ENCODE results near the gene CALCB. TPM values are rescaled to one million over a fixed set of nuclear protein-coding genes. Genes with fewer than 3 reads are reported as not detected.

The CALCB gene
- total and polyA plus RNA-seq, 10 of the 15 experiments (the other 5 are each of a cell fraction or from before 2014, with no cell fraction given), result 0.09 to 0.28 (median 0.12) TPM; not detected in 3

DNA sequence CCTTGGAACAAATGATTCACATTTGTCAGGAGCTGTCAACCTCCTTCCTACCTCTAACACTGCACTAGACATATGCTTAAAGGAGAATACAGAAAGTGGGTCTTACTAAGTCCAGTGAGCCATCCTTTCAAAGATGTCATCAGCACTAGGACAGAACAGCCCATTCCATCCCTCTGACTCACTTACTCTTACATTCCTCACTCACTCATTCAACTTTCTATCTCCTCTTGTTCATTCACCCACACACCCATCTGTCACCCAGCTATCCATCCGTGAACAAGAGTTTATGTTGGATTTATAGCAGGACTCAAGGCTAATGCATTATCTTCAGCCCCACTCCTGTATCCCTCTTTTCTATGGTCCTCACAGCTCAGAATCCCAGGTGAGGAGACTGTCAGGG lies 50.5 kb downstream of the CALCB start:
- Histone ChIP-seq H3K4me3 (no peak overlapping the region), H3K79me2 (ENCODE audit: control insufficient read depth, insufficient read depth, low read length) (no peaks in the 10 kb centered on the region), H3K9me3 (replicated peaks; ENCODE audit: control insufficient read depth, insufficient read depth, low read length) (no peaks in the 10 kb centered on the region; the same call in 2 of the 3 replicates), H4K20me1 (ENCODE audit: control insufficient read depth, insufficient read depth) (no peaks in the 10 kb centered on the region), H3K27me3 (replicated peaks in 1 of 2; ENCODE audit: control insufficient read depth in 2 of 2, insufficient read depth in 2 of 2, low read length in 1 of 2) (peaks cover 0 to 4% of the 10 kb centered on the region in 2 experiments; a peak in 1 of 4 replicates), H3K4me1 (ENCODE audit: control insufficient read depth, insufficient read depth, low read length) (no peaks in the 10 kb centered on the region; the same call in 1 of the 2 replicates), H3K36me3 (ENCODE audit: control insufficient read depth in 2 of 2, insufficient read depth in 2 of 2, low read length in 1 of 2) (no peaks in the 10 kb centered on the region), H3K9ac (ENCODE audit: control insufficient read depth, insufficient read depth, low read length) (no peak overlapping the region), H3K27ac (ENCODE audit: control insufficient read depth, insufficient read depth) (no peak overlapping the region), H3K4me2 (ENCODE audit: control insufficient read depth, insufficient read depth) (no peak overlapping the region), H2AFZ (ENCODE audit: control insufficient read depth, low read depth, low read length) (no peak overlapping the region)
- intact Hi-C loops (cut with micrococcal nuclease; ENCODE audit: unreplicated experiment) (no loop called here), in situ Hi-C loops (cut with MboI) (no loop called here)
- SMC1A ChIA-PET (ENCODE audit: uncharacterized antibody, unreplicated experiment), result no interaction called here
- no peak for TF ChIP-seq NFXL1 (IDR thresholded peaks at IDR 0.05; ENCODE audit: borderline replicate concordance)
- TF ChIP-seq, protein P1, sequence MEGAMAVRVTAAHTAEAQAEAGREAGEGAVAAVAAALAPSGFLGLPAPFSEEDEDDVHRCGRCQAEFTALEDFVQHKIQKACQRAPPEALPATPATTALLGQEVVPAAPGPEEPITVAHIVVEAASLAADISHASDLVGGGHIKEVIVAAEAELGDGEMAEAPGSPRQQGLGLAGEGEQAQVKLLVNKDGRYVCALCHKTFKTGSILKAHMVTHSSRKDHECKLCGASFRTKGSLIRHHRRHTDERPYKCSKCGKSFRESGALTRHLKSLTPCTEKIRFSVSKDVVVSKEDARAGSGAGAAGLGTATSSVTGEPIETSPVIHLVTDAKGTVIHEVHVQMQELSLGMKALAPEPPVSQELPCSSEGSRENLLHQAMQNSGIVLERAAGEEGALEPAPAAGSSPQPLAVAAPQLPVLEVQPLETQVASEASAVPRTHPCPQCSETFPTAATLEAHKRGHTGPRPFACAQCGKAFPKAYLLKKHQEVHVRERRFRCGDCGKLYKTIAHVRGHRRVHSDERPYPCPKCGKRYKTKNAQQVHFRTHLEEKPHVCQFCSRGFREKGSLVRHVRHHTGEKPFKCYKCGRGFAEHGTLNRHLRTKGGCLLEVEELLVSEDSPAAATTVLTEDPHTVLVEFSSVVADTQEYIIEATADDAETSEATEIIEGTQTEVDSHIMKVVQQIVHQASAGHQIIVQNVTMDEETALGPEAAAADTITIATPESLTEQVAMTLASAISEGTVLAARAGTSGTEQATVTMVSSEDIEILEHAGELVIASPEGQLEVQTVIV (IDR thresholded peaks at IDR 0.05; ENCODE audit: borderline replicate concordance, partially characterized antibody), result no peak
- no peak for TF ChIP-seq BHLHE40 (IDR thresholded peaks at IDR 0.05; ENCODE audit: borderline replicate concordance in 1 of 2, low read depth in 2 of 2, low read length in 1 of 2)
- TF ChIP-seq BCL11A (IDR thresholded peaks at IDR 0.05; ENCODE audit: low read depth, low read length), result no peak
- no peak for TF ChIP-seq NFYA (IDR thresholded peaks at IDR 0.05; ENCODE audit: borderline replicate concordance, low read depth, low read length)
- no peak for TF ChIP-seq BRCA1 (IDR thresholded peaks at IDR 0.05; ENCODE audit: low read depth, low read length)
- no peak for TF ChIP-seq HCFC1 (IDR thresholded peaks at IDR 0.05; ENCODE audit: low read length)
- TF ChIP-seq, protein P2, sequence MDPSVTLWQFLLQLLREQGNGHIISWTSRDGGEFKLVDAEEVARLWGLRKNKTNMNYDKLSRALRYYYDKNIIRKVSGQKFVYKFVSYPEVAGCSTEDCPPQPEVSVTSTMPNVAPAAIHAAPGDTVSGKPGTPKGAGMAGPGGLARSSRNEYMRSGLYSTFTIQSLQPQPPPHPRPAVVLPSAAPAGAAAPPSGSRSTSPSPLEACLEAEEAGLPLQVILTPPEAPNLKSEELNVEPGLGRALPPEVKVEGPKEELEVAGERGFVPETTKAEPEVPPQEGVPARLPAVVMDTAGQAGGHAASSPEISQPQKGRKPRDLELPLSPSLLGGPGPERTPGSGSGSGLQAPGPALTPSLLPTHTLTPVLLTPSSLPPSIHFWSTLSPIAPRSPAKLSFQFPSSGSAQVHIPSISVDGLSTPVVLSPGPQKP (IDR thresholded peaks at IDR 0.05; ENCODE audit: low read depth, low read length), result no peak
- TF ChIP-seq, protein P3, sequence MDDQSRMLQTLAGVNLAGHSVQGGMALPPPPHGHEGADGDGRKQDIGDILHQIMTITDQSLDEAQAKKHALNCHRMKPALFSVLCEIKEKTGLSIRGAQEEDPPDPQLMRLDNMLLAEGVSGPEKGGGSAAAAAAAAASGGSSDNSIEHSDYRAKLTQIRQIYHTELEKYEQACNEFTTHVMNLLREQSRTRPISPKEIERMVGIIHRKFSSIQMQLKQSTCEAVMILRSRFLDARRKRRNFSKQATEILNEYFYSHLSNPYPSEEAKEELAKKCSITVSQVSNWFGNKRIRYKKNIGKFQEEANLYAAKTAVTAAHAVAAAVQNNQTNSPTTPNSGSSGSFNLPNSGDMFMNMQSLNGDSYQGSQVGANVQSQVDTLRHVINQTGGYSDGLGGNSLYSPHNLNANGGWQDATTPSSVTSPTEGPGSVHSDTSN (IDR thresholded peaks at IDR 0.05; ENCODE audit: insufficient replicate concordance, low read depth, low read length), result no peak
- TF ChIP-seq, protein P4, sequence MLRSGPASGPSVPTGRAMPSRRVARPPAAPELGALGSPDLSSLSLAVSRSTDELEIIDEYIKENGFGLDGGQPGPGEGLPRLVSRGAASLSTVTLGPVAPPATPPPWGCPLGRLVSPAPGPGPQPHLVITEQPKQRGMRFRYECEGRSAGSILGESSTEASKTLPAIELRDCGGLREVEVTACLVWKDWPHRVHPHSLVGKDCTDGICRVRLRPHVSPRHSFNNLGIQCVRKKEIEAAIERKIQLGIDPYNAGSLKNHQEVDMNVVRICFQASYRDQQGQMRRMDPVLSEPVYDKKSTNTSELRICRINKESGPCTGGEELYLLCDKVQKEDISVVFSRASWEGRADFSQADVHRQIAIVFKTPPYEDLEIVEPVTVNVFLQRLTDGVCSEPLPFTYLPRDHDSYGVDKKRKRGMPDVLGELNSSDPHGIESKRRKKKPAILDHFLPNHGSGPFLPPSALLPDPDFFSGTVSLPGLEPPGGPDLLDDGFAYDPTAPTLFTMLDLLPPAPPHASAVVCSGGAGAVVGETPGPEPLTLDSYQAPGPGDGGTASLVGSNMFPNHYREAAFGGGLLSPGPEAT (IDR thresholded peaks at IDR 0.05; ENCODE audit: low read depth), result no peak
- TF ChIP-seq, protein P5, sequence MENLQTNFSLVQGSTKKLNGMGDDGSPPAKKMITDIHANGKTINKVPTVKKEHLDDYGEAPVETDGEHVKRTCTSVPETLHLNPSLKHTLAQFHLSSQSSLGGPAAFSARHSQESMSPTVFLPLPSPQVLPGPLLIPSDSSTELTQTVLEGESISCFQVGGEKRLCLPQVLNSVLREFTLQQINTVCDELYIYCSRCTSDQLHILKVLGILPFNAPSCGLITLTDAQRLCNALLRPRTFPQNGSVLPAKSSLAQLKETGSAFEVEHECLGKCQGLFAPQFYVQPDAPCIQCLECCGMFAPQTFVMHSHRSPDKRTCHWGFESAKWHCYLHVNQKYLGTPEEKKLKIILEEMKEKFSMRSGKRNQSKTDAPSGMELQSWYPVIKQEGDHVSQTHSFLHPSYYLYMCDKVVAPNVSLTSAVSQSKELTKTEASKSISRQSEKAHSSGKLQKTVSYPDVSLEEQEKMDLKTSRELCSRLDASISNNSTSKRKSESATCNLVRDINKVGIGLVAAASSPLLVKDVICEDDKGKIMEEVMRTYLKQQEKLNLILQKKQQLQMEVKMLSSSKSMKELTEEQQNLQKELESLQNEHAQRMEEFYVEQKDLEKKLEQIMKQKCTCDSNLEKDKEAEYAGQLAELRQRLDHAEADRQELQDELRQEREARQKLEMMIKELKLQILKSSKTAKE (IDR thresholded peaks at IDR 0.05; ENCODE audit: low read depth, poor library complexity, severe bottlenecking), result no peak
- BruUV-seq (replicated peaks), result no TSS peak
- POLR2A ChIA-PET, result no interaction called here
- RAD21 ChIA-PET (ENCODE audit: unreplicated experiment), result no interaction called here
- ATAC-seq (no peak), DNase-seq (ENCODE audit: low read depth, low spot score) (no peak), FAIRE-seq (no peak)
- WGBS (ENCODE audit: insufficient coverage, insufficient replicate concordance, low lambda C conversion rate, missing lambda C conversion rate), result 70% methylated on average over 1 of the region's 1 CpG
- CTCF ChIA-PET, result interaction anchor here (1.4 to 1.9 kb wide), 2 partner anchors 14 to 216 kb away, joined by 3 to 6 read pairs; no protein-coding TSS in a partner anchor
